Sigmoid colon (tissue), 4 donors: Measurements from ENCODE around the gene KCNJ10.

ENCODE experiments used
- POLR2A ChIP-seq, 2 donors: fragments of 450-650 bp; IDR thresholded peaks; one replicate each; pipeline ENCODE4 v1.6.1; 2016; ENCODE audit warnings: antibody characterized with exemption in 2 of 2, mild to moderate bottlenecking in 2 of 2, moderate library complexity in 2 of 2
- POLR2AphosphoS5 ChIP-seq, 4 donors: sonication (generic); formaldehyde crosslinking; IDR thresholded peaks; one replicate each; pipeline ENCODE4 v1.6.1; 2017; ENCODE audit warnings: antibody characterized with exemption in 4 of 4

DNA sequence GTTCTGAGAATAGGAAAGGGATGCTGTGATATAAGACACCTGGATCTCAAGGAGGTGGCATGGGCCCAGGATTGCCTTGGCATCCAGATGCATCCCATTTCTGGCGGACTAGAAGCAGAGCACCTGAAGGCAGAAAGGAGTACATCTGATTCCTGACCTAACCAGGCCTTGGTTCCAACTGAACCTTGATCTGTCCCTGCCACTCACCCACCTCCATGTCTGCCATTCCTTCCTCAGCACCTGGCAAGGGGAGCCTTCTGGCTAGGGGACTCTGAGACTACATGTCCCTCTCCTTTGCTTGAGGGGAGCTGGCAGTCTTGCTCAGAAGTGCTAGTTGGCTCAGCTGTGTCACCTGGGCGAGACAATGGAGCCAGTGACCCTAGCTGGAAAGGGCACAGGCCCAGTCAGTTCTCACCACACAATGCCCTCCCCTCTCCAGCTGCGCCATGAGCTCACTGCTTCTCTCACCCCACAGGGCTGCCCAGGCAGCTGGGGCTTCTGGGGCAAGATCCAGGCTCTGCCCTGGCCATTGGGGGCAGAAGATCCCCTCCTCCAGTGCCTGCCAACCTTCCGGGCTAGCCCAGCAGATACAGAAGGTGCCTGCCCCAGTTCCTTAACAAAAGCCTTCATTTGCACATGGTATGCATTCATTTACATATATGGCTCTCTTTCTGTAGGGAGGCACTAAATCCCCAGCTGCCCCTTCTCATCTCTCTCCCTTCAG lies 25.6 kb upstream of the KCNJ10 start:
- TF ChIP-seq POLR2A (IDR thresholded peaks at IDR 0.05) (no peak), POLR2AphosphoS5 (IDR thresholded peaks at IDR 0.05) (no peak)
